B cell (primary cell): ENCODE data around the gene IRS1.

Experiments
- CTCF ChIP-seq: fragments of 200-600 bp; IDR thresholded peaks from one replicate; pipeline ENCODE4 v1.8.0; 2022; ENCODE audit warnings: antibody characterized with exemption, mild to moderate bottlenecking
- EZH2 ChIP-seq: IDR thresholded peaks from 2 replicates; pipeline ENCODE4 v1.6.1; 2012; ENCODE audit warnings: borderline replicate concordance, low read depth, mild to moderate bottlenecking, moderate library complexity, low read length; ENCODE audit not compliant: insufficient read depth, poor library complexity, severe bottlenecking

- TF ChIP-seq CTCF, result no peak
- no peak for TF ChIP-seq EZH2
Observed at GRCh38 chr2:226733189-226733858, 66.3 kb downstream of the IRS1 start.
